GM21619 (cell line): Measurements from ENCODE around the gene TAF1C.

Experiments used
- ATAC-seq: cut with Tn5 transposase; IDR thresholded peaks from one replicate; pipeline ENCODE4 v1.9.1; 2021; ENCODE audit not compliant: unreplicated experiment

Gene TAF1C

GRCh38 chr16:84183911-84184591, 2.8 kb downstream of the TAF1C start:
- no peak for ATAC-seq

GRCh38 chr16:84183572-84183875, 3.3 kb downstream of the TAF1C start:
- no peak for ATAC-seq

GRCh38 chr16:84182680-84183571, 3.9 kb downstream of the TAF1C start:
- ATAC-seq: no peak

GRCh38 chr16:84182104-84182503, 4.8 kb downstream of the TAF1C start:
- ATAC-seq: no peak

GRCh38 chr16:84181144-84181915, 5.5 kb downstream of the TAF1C start:
- no peak for ATAC-seq

GRCh38 chr16:84180519-84181140, 6.2 kb downstream of the TAF1C start:
- ATAC-seq: no peak

GRCh38 chr16:84179612-84180320, 7.1 kb downstream of the TAF1C start:
- ATAC-seq: no peak

- ATAC-seq: no peak
Observed at GRCh38 chr16:84178892-84179611, 7.8 kb downstream of the TAF1C start.

- ATAC-seq: no peak
Observed at GRCh38 chr16:84178146-84178765, 8.6 kb downstream of the TAF1C start.

GRCh38 chr16:84177741-84178073, 9.2 kb downstream of the TAF1C start:
- ATAC-seq: no peak

GRCh38 chr16:84176192-84177053, 10.4 kb downstream of the TAF1C start:
- ATAC-seq: no peak

GRCh38 chr16:84175350-84176081, 11.3 kb downstream of the TAF1C start:
- peak; percentile 69 for ATAC-seq

- ATAC-seq: no peak
Observed at GRCh38 chr16:84174396-84174795, 12.5 kb downstream of the TAF1C start.

- ATAC-seq: no peak
Observed at GRCh38 chr16:84169765-84170310, 17.0 kb downstream of the TAF1C start.

- ATAC-seq: no peak
Observed at GRCh38 chr16:84166796-84167695, 19.8 kb downstream of the TAF1C start.

- ATAC-seq: no peak
Observed at GRCh38 chr16:84165746-84166145, 21.1 kb downstream of the TAF1C start.

- ATAC-seq: no peak
Observed at GRCh38 chr16:84161801-84162200, 25.1 kb downstream of the TAF1C start.
